ENCODE data around the gene CYP2D6.
A peak's percentile ranks its signal among the peaks of the same experiment; 100 is the strongest.
"Not testable (repeated sequence)": the region's sequence is repeated elsewhere in the genome, so short reads cannot be mapped to it uniquely, and the experiment has no call there.

CYP2D6 gene

GRCh38 chr22:42130182-42130581 lies 428 bp downstream of the CYP2D6 start:
- not testable (repeated sequence) for H3K14ac ChIP-seq (ENCODE audit: low read length); H2AK5ac ChIP-seq (ENCODE audit: low read length); H3K4me3 ChIP-seq (ENCODE audit: low read depth, low read length); H2BK5ac ChIP-seq (ENCODE audit: low read depth, low read length, poor library complexity); H2AFZ ChIP-seq (ENCODE audit: insufficient read depth, low read length, poor library complexity); DNase-seq; H2BK120ac ChIP-seq (ENCODE audit: insufficient read depth, low read length, poor library complexity); H4K12ac ChIP-seq (ENCODE audit: low read depth, low read length); H2BK12ac ChIP-seq (ENCODE audit: low read length); H3K18ac ChIP-seq (ENCODE audit: low read length); H4K91ac ChIP-seq (ENCODE audit: low read depth, low read length); H4K8ac ChIP-seq (ENCODE audit: low read depth, low read length); H3K27me3 ChIP-seq (ENCODE audit: insufficient read depth, low read length); H3K4me1 ChIP-seq (ENCODE audit: control insufficient read depth in 1 of 2, insufficient read depth in 2 of 2, low read length in 2 of 2); H3K79me2 ChIP-seq (ENCODE audit: control insufficient read depth, insufficient read depth, low read length, poor library complexity); H3K36me3 ChIP-seq (ENCODE audit: control insufficient read depth in 1 of 2, insufficient read depth in 2 of 2, low read length in 2 of 2); H3K4ac ChIP-seq (ENCODE audit: low read depth, low read length); H3K23ac ChIP-seq (ENCODE audit: low read length); H3K9me3 ChIP-seq (ENCODE audit: insufficient read depth, low read depth, low read length); H3K9ac ChIP-seq (ENCODE audit: low read length); H3K4me2 ChIP-seq (ENCODE audit: low read length); H3K79me1 ChIP-seq (ENCODE audit: low read length); H3K27ac ChIP-seq (ENCODE audit: low read depth, low read length)
- no CpG with 5 or more reads among the region's 7 CpGs for WGBS (ENCODE audit: extremely low coverage, insufficient coverage, insufficient read length)

GRCh38 chr22:42128776-42129694 lies 1.6 kb downstream of the CYP2D6 start:
- H2AFZ ChIP-seq (ENCODE audit: insufficient read depth, low read length, poor library complexity); H4K91ac ChIP-seq (ENCODE audit: low read depth, low read length); H3K27ac ChIP-seq (ENCODE audit: low read depth, low read length); H2BK5ac ChIP-seq (ENCODE audit: low read depth, low read length, poor library complexity); H3K4me3 ChIP-seq (ENCODE audit: low read depth, low read length); H3K18ac ChIP-seq (ENCODE audit: low read length); H3K9me3 ChIP-seq (ENCODE audit: insufficient read depth, low read depth, low read length); H4K8ac ChIP-seq (ENCODE audit: low read depth, low read length); H3K4me2 ChIP-seq (ENCODE audit: low read length); H3K79me1 ChIP-seq (ENCODE audit: low read length); H3K79me2 ChIP-seq (ENCODE audit: control insufficient read depth, insufficient read depth, low read length, poor library complexity); H3K23ac ChIP-seq (ENCODE audit: low read length); H2BK12ac ChIP-seq (ENCODE audit: low read length); H3K14ac ChIP-seq (ENCODE audit: low read length); H2BK120ac ChIP-seq (ENCODE audit: insufficient read depth, low read length, poor library complexity); H2AK5ac ChIP-seq (ENCODE audit: low read length); H3K4ac ChIP-seq (ENCODE audit: low read depth, low read length); DNase-seq; H3K27me3 ChIP-seq (ENCODE audit: insufficient read depth, low read length); H3K4me1 ChIP-seq (ENCODE audit: control insufficient read depth in 1 of 2, insufficient read depth in 2 of 2, low read length in 2 of 2); H3K9ac ChIP-seq (ENCODE audit: low read length); H3K36me3 ChIP-seq (ENCODE audit: control insufficient read depth in 1 of 2, insufficient read depth in 2 of 2, low read length in 2 of 2): not testable (repeated sequence)
- H4K12ac ChIP-seq (ENCODE audit: low read depth, low read length): peak overlapping the region; percentile 18
- WGBS (ENCODE audit: extremely low coverage, insufficient coverage, insufficient read length): no CpG with 5 or more reads among the region's 65 CpGs

GRCh38 chr22:42128007-42128406 lies 2.6 kb downstream of the CYP2D6 start:
- H2BK12ac ChIP-seq (ENCODE audit: low read length); H3K18ac ChIP-seq (ENCODE audit: low read length); H3K27me3 ChIP-seq (ENCODE audit: insufficient read depth, low read length); H2BK120ac ChIP-seq (ENCODE audit: insufficient read depth, low read length, poor library complexity); H3K36me3 ChIP-seq (ENCODE audit: control insufficient read depth in 1 of 2, insufficient read depth in 2 of 2, low read length in 2 of 2); H2AK5ac ChIP-seq (ENCODE audit: low read length); H3K23ac ChIP-seq (ENCODE audit: low read length); H3K79me2 ChIP-seq (ENCODE audit: control insufficient read depth, insufficient read depth, low read length, poor library complexity); H3K4me1 ChIP-seq (ENCODE audit: control insufficient read depth in 1 of 2, insufficient read depth in 2 of 2, low read length in 2 of 2); H3K9me3 ChIP-seq (ENCODE audit: insufficient read depth, low read depth, low read length); H3K4me2 ChIP-seq (ENCODE audit: low read length); H3K14ac ChIP-seq (ENCODE audit: low read length); H2AFZ ChIP-seq (ENCODE audit: insufficient read depth, low read length, poor library complexity); H2BK5ac ChIP-seq (ENCODE audit: low read depth, low read length, poor library complexity); H3K4ac ChIP-seq (ENCODE audit: low read depth, low read length); H3K79me1 ChIP-seq (ENCODE audit: low read length); DNase-seq; H4K91ac ChIP-seq (ENCODE audit: low read depth, low read length); H4K8ac ChIP-seq (ENCODE audit: low read depth, low read length); H3K9ac ChIP-seq (ENCODE audit: low read length); H4K12ac ChIP-seq (ENCODE audit: low read depth, low read length); H3K4me3 ChIP-seq (ENCODE audit: low read depth, low read length); H3K27ac ChIP-seq (ENCODE audit: low read depth, low read length): not testable (repeated sequence)
- WGBS (ENCODE audit: extremely low coverage, insufficient coverage, insufficient read length): no CpG with 5 or more reads among the region's 13 CpGs

GRCh38 chr22:42127606-42128005 lies 3.0 kb downstream of the CYP2D6 start:
- Histone ChIP-seq H3K27me3 (ENCODE audit: insufficient read depth, low read length) (no peaks in the 10 kb centered on the region), H3K18ac (ENCODE audit: low read length) (no peak overlapping the region), H3K23ac (ENCODE audit: low read length) (no peak overlapping the region), H3K27ac (ENCODE audit: low read depth, low read length) (no peak overlapping the region), H3K4me1 (ENCODE audit: control insufficient read depth in 1 of 2, insufficient read depth in 2 of 2, low read length in 2 of 2) (no peaks in the 10 kb centered on the region), H4K8ac (ENCODE audit: low read depth, low read length) (no peak overlapping the region), H4K91ac (ENCODE audit: low read depth, low read length) (no peak overlapping the region), H4K12ac (ENCODE audit: low read depth, low read length) (no peak overlapping the region), H3K4me3 (ENCODE audit: low read depth, low read length) (no peak overlapping the region), H3K4ac (ENCODE audit: low read depth, low read length) (no peak overlapping the region), H2BK120ac (ENCODE audit: insufficient read depth, low read length, poor library complexity) (no peak overlapping the region), H3K9me3 (ENCODE audit: insufficient read depth, low read depth, low read length) (no peaks in the 10 kb centered on the region), H2AK5ac (ENCODE audit: low read length) (no peak overlapping the region), H2BK5ac (ENCODE audit: low read depth, low read length, poor library complexity) (no peak overlapping the region), H2BK12ac (ENCODE audit: low read length) (no peak overlapping the region), H2AFZ (ENCODE audit: insufficient read depth, low read length, poor library complexity) (no peak overlapping the region), H3K14ac (ENCODE audit: low read length) (no peak overlapping the region), H3K79me1 (ENCODE audit: low read length) (no peaks in the 10 kb centered on the region), H3K79me2 (ENCODE audit: control insufficient read depth, insufficient read depth, low read length, poor library complexity) (no peaks in the 10 kb centered on the region), H3K4me2 (ENCODE audit: low read length) (no peak overlapping the region), H3K36me3 (ENCODE audit: control insufficient read depth in 1 of 2, insufficient read depth in 2 of 2, low read length in 2 of 2) (no peaks in the 10 kb centered on the region), H3K9ac (ENCODE audit: low read length) (no peak overlapping the region)
- DNase-seq: no peak
- WGBS (ENCODE audit: extremely low coverage, insufficient coverage, insufficient read length): no CpG with 5 or more reads among the region's 16 CpGs

Data from trophoblast cell (in vitro differentiated cells and primary cell).